ENCODE data around the gene TK1.

DNA sequence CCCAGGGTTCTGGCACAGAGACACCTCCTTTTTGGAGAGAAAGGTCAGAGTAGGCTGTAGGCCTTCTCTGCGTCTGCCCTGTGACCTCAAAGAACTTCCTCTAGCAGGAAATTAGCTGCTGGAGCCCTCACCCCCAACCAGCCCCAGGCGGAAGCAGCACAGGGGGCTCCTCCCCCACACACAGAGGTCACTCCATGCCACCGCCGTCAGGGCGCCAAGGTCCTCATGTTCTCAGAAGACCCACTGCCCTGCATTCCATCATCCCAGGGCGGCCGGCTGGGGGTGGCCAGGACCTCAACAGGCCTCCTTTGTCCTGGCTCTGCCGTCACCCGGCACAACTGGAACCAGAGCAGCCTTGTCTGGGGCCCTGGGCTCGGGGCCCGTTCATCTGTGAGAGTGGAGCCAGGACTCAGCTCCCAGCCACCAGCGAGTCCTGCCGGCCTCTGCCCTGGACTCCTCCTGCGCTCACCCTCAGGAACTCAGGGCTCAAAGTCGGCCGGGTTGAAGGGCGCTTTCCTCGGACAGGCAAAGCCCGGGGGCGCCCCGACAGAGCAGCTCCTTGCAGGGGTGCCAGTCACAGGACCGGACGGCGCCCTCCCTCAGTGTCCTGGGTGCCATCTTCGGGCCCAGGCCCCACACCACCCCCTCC lies 59.5 kb downstream of the TK1 start:
- TF ChIP-seq CTCF (IDR thresholded peaks at IDR 0.05) (no peak), EZH2 (IDR thresholded peaks at IDR 0.05; ENCODE audit: borderline replicate concordance, insufficient read depth, low read depth, low read length, poor library complexity, severe bottlenecking) (no peak)
